ENCODE data around the gene KCNQ2. TPM values are rescaled to one million over a fixed set of nuclear protein-coding genes. Genes with fewer than 3 reads are reported as not detected.
A peak's percentile ranks its signal among the peaks of the same experiment; 100 is the strongest.

The KCNQ2 gene
- total RNA-seq, 1 donor from 2014 or later, result 354 TPM

DNA sequence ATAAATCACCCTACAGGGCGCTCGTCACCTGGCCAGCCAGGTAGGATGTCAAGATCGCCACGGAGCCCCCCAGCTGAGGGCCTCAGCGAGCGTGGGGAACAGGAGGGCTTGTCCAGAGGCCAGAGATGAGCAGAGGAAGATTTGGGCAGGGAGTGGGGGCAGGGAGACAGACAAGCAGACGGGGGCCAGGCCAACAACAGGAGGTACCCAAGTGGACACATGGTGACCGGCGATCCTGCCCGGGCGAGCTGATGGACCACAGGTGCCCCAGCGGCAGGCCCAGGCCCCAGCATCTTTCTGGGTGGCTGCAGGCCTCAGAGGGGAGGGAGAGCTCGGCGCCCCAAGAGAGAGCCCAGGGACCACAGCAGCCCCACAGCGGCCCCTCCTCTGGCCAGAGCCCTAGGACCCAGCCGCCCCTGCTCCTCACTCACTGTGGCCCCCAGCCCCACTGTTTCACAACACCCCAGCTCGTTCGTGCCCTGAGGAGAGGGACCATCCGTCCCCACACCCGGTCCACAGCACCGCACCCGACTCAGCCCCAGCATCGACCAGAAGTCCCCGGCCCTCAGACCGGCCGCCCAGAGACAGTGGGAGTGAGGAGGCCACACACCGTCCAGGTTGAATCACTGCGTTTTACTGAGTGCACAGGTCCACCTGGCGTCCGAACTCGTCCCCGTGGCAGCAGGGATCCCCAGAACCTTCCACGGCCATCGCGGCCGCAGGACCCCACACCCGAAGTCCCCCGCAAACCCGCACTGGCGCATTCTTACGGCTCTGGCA is 72.7 kb downstream of the KCNQ2 start:
- peaks cover 4% of the 10 kb centered on the region for H3K36me3 Mint-ChIP-seq (ENCODE audit: unreplicated experiment)
- H3K27ac Mint-ChIP-seq (ENCODE audit: unreplicated experiment), result peak overlapping the region; percentile 68
- peaks cover 7% of the 10 kb centered on the region for H3K4me1 Mint-ChIP-seq (ENCODE audit: low read depth, unreplicated experiment)
- TF ChIP-seq, protein P1, sequence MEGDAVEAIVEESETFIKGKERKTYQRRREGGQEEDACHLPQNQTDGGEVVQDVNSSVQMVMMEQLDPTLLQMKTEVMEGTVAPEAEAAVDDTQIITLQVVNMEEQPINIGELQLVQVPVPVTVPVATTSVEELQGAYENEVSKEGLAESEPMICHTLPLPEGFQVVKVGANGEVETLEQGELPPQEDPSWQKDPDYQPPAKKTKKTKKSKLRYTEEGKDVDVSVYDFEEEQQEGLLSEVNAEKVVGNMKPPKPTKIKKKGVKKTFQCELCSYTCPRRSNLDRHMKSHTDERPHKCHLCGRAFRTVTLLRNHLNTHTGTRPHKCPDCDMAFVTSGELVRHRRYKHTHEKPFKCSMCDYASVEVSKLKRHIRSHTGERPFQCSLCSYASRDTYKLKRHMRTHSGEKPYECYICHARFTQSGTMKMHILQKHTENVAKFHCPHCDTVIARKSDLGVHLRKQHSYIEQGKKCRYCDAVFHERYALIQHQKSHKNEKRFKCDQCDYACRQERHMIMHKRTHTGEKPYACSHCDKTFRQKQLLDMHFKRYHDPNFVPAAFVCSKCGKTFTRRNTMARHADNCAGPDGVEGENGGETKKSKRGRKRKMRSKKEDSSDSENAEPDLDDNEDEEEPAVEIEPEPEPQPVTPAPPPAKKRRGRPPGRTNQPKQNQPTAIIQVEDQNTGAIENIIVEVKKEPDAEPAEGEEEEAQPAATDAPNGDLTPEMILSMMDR (IDR thresholded peaks at IDR 0.05; ENCODE audit: partially characterized antibody, unreplicated experiment), result no peak
- DNase-seq, result no peak
- no peak overlapping the region for H3K4me3 Mint-ChIP-seq (ENCODE audit: unreplicated experiment)
- peaks cover 42% of the 10 kb centered on the region for H3K27me3 Mint-ChIP-seq (ENCODE audit: unreplicated experiment)
- H3K9me3 Mint-ChIP-seq (ENCODE audit: unreplicated experiment), result peaks cover 34% of the 10 kb centered on the region

DNA sequence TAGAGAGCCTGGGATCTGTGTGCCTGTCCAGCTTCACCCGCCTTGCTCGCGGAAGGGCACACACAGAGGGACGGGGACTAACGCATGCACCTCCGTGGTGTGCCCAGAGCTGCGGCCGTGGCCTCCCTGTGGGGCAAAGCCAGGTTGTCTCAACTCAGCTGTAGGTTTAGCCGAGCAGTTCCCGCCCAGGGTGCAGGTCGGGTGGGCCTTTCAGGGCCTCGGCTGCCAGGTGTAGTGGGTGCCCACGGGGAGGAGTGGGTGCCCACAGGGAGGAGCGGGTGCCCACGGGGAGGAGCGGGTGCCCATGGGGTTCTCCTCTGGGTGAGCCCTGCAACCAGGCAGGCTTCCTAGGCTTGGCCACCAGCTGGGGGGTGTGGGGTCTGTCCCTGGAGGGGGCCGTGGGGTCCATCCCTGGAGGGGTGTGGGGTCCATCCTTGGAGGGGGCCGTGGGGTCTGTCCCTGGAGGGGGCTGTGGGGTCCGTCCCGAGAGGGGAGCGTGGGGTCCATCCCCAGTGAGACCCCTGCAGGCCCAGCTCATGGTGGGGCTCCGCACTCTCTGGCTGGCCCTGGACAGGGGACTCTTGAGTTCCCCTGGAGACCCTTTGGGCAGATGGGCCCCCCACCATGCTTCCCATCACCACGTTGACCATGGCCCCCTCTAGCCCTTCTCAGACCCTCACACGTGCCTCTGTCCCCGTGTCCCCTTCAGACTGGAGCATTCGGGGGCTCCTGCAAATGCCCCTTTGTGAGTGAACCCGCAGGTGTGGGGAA is 73.5 kb downstream of the KCNQ2 start:
- peaks cover 13% of the 10 kb centered on the region for H3K4me1 Mint-ChIP-seq (ENCODE audit: low read depth, unreplicated experiment)
- H3K27me3 Mint-ChIP-seq (ENCODE audit: unreplicated experiment), result peaks cover 45% of the 10 kb centered on the region
- TF ChIP-seq, protein P1 (IDR thresholded peaks at IDR 0.05; ENCODE audit: partially characterized antibody, unreplicated experiment), result no peak
- peaks cover 4% of the 10 kb centered on the region for H3K36me3 Mint-ChIP-seq (ENCODE audit: unreplicated experiment)
- peaks cover 39% of the 10 kb centered on the region for H3K9me3 Mint-ChIP-seq (ENCODE audit: unreplicated experiment)
- no peak overlapping the region for H3K4me3 Mint-ChIP-seq (ENCODE audit: unreplicated experiment)
- no peak overlapping the region for H3K27ac Mint-ChIP-seq (ENCODE audit: unreplicated experiment)
- no peak for DNase-seq

DNA sequence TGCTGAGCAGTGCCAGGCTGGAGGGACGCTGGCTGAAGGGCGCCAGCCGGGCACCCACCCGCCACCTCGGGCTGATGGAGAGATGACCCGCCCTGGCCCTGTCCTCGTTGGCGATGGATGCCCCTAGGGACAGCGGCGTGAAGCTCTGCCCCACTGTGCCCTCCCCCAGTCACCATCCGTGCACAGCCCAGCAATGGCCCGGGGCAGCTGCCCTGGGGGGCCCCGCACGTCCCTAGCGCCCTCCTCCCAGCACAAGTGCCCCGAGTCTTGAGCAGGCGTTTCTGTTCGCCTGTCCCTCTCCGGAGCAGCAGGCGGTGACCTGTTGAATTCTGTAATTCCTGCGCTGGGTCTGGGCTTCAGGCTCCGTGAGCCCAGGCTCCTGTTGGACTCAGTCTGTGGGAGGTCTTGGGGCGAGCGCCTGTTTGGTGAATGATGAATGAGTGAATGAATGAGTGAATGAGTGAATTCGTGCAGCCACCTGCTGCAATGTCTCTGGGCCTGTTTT is 74.5 kb downstream of the KCNQ2 start:
- peaks cover 35% of the 10 kb centered on the region for H3K9me3 Mint-ChIP-seq (ENCODE audit: unreplicated experiment)
- peaks cover 13% of the 10 kb centered on the region for H3K4me1 Mint-ChIP-seq (ENCODE audit: low read depth, unreplicated experiment)
- peaks cover 44% of the 10 kb centered on the region for H3K27me3 Mint-ChIP-seq (ENCODE audit: unreplicated experiment)
- no peak for DNase-seq
- H3K27ac Mint-ChIP-seq (ENCODE audit: unreplicated experiment), result peak overlapping the region; percentile 59
- no peak overlapping the region for H3K4me3 Mint-ChIP-seq (ENCODE audit: unreplicated experiment)
- peaks cover 4% of the 10 kb centered on the region for H3K36me3 Mint-ChIP-seq (ENCODE audit: unreplicated experiment)
- TF ChIP-seq, protein P1 (IDR thresholded peaks at IDR 0.05; ENCODE audit: partially characterized antibody, unreplicated experiment), result no peak

DNA sequence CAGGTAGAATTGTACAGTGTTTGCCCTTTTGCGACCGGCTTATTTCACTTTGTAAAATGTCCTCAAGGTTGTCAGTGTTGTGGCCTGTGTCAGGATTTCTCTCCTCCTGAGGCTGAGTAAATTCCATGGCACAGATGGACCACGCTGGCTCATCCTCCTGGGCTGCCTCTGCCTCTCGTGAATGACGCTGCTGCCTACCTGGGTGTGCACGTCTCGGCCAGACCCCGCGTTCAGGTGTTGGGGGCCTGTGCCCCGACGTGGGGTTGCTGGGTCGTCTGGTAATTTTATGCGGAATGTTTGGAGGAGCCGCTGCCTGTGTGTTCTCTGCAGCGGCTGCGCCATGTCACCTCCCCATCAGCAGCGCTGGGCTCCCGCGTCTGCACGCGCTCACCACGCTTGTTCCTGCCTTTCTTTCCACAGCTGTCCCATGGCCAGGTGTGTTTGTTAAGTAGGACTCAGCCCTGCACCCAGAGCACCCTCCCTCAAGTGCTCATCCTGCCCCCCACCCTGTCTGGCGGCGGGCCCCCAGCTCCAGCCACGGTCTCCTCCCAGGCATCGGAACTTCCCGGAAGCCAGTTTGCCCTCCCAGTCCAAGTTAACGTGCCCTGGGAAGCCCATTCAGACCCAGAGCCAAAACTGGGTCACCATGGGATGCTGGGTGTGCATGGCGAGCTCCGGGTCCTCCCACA is 75.2 kb downstream of the KCNQ2 start:
- no peak for DNase-seq
- Mint-ChIP-seq H3K27me3 (ENCODE audit: unreplicated experiment) (peaks cover 40% of the 10 kb centered on the region), H3K36me3 (ENCODE audit: unreplicated experiment) (peaks cover 7% of the 10 kb centered on the region), H3K27ac (ENCODE audit: unreplicated experiment) (no peak overlapping the region), H3K4me1 (ENCODE audit: low read depth, unreplicated experiment) (peaks cover 11% of the 10 kb centered on the region), H3K4me3 (ENCODE audit: unreplicated experiment) (no peak overlapping the region), H3K9me3 (ENCODE audit: unreplicated experiment) (peaks cover 34% of the 10 kb centered on the region)
- TF ChIP-seq, protein P1 (IDR thresholded peaks at IDR 0.05; ENCODE audit: partially characterized antibody, unreplicated experiment), result no peak
